HG03139 (cell line): ENCODE data around the gene CUL4A.

Experiments used
- ATAC-seq: cut with Tn5 transposase; IDR thresholded peaks from one replicate; pipeline ENCODE4 v1.9.1; 2021; ENCODE audit not compliant: unreplicated experiment

Gene CUL4A

GRCh38 chr13:113179374-113180230 is 29.8 kb upstream of the CUL4A start:
- ATAC-seq: no peak

- ATAC-seq: no peak
These were observed 27.4 kb upstream of the CUL4A start for GRCh38 chr13:113182046-113182445.

GRCh38 chr13:113183450-113184129 is 25.8 kb upstream of the CUL4A start:
- ATAC-seq: no peak

- ATAC-seq: no peak
These were observed 24.6 kb upstream of the CUL4A start for GRCh38 chr13:113184568-113185440.

- ATAC-seq: no peak
These were observed 23.1 kb upstream of the CUL4A start for GRCh38 chr13:113186061-113186900.

GRCh38 chr13:113187263-113187669 is 22.1 kb upstream of the CUL4A start:
- ATAC-seq: no peak

GRCh38 chr13:113187883-113188665 is 21.3 kb upstream of the CUL4A start:
- no peak for ATAC-seq

GRCh38 chr13:113190181-113190580 is 19.2 kb upstream of the CUL4A start:
- ATAC-seq: no peak

GRCh38 chr13:113192279-113192678 is 17.1 kb upstream of the CUL4A start:
- ATAC-seq: no peak

GRCh38 chr13:113192902-113193301 is 16.5 kb upstream of the CUL4A start:
- no peak for ATAC-seq

GRCh38 chr13:113195360-113195759 is 14.1 kb upstream of the CUL4A start:
- ATAC-seq: no peak

GRCh38 chr13:113196970-113197737 is 12.3 kb upstream of the CUL4A start:
- no peak for ATAC-seq

- ATAC-seq: no peak
These were observed 7.6 kb upstream of the CUL4A start for GRCh38 chr13:113201815-113202214.

- ATAC-seq: no peak
These were observed 6.5 kb upstream of the CUL4A start for GRCh38 chr13:113202912-113203311.

- no peak for ATAC-seq
These were observed 5.7 kb upstream of the CUL4A start for GRCh38 chr13:113203507-113204377.

GRCh38 chr13:113204378-113204734 is 5.1 kb upstream of the CUL4A start:
- no peak for ATAC-seq

- no peak for ATAC-seq
These were observed 3.9 kb upstream of the CUL4A start for GRCh38 chr13:113205428-113205931.

- no peak for ATAC-seq
These were observed 2.0 kb upstream of the CUL4A start for GRCh38 chr13:113207460-113207859.
